Measurements from ENCODE around the gene HERPUD2. TPM values are rescaled to one million over a fixed set of nuclear protein-coding genes. Genes with fewer than 3 reads are reported as not detected.
"Not testable (repeated sequence)": the region's sequence is repeated elsewhere in the genome, so short reads cannot be mapped to it uniquely, and the experiment has no call there.

HERPUD2 gene
- total RNA-seq, 1 donor from 2014 or later = 33.6 TPM

DNA sequence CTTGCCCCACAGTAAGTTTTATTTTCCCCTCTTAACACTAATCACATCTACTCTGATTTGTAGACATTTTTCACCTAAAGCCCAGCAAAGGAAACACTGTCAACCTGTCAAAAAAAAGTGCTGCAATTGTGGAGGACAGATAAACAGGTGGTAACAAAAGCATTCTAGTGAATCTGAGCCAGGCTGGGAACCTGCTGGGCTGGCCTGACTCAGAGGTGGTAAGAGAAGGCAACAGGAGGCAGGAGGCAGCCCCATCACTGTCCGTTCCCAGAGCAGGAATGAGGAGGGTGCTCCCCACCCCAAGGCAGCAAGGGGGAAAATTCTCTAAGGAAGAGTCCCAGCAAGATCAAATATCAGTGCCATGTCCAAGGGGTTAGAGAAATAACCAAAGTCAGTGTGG lies 19.5 kb upstream of the HERPUD2 start:
- no peak for DNase-seq (ENCODE audit: low spot score)

DNA sequence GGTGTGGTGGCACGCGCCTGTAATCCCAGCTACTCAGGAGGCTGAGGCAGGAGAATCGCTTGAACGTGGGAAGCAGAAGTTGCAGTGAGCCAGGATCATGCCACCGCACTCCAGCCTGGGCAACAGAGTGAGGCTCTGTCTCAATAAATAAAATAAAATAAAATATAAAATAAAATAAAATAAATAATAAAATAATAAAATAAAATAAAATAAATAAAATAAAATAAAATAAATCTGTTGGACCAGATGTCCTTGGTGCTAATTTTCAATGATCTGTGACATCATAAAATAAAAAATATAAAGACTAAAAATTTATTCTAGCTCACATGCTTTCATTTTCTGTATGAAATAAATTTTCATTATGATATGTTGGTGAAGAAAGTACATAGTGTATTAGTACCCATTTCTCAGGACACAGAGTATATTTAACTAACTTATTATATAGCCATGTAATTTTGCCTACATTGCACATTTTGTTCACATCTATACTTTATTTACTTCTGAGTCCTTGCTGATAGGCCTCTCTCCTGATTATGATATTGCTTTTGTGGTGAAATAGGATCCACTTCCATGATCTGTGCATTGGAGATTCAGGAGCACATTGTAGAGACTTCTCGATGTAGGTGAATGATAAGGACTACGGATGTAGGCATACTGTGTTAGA lies 17.8 kb upstream of the HERPUD2 start:
- no peak for DNase-seq (ENCODE audit: low spot score)

DNA sequence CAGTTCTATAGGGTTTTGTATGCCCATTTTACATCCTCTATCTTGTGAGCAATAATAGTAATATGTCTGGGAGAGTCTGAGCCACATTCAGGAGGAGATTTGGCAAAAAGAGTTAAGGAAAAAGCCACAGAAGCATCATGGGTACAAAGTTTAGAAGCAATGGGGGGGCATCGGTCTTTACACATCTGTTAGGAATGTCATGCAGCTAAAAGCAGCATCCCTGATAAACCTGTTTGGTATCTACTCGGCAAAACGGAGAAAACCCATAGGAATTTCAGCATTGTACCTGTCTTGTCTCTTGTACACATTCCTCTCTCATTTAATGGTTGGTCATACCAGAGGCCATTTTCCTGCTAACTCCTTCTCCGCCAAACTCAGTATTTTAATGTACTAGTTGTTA lies 12.5 kb upstream of the HERPUD2 start:
- no peak for DNase-seq (ENCODE audit: low spot score)

DNA sequence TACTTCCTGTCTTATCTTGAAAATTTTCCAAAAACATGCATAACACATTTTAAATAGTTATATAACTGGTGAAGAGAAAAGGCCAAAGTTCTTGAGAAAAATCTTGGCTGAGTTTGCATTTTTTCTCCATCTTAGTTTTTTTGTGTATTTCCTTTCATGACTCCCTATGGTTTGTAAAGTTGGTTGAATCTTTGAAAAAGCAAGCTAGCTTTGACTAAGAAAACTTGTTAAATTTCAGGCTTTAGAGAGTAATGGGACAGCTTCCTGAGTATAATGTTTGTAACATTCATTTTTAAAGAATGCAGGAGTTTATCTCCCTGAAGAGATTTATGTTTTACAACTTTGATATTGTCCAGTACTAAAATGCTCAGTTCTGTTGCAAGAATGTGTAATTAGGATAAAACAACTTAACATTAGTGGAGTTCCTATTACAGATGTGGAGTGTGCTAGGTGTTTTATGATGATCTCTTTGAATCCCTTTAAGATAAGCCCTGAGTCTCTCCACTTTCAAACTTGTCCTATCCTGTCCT lies 11.1 kb upstream of the HERPUD2 start:
- no peak for DNase-seq (ENCODE audit: low spot score)

DNA sequence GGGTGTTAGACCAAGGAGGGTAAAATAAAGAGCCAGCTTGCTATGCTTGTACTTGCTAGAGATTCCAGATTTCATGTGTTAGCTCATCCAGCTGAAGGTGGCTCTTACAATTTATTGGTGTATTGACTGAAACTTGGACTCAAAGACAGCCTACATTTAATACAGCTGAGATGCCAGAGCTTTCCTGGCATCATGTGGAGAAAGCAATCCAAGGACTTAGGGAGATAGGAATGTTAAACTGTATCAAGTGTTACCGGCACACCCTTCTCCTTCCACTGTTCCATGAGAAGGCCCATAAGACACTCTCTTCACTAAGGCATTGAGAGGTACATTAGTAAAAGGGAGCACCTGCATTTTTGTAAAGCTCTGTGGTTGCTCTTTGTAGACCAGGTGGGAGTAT lies 9.3 kb upstream of the HERPUD2 start:
- no peak for DNase-seq (ENCODE audit: low spot score)

DNA sequence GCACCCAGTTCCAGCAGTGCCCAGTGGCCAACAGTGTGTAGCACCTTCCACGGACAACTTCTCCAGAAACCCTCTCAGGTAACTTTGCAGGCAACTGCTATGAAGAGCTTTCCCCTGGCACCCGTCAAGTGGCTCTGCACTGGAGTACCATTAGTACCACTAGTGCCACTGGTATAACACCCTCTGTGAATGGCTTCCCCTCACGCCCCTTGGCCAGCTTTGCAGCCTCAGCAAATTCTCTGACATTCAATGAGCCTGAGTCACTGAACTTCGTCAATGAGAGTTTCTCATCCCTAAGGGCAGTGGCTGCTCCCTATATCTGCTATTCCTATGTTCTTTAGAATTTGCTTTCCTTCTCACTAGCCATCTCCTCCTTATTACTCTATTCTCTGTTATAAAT lies 7.6 kb upstream of the HERPUD2 start:
- no peak for DNase-seq (ENCODE audit: low spot score)

DNA sequence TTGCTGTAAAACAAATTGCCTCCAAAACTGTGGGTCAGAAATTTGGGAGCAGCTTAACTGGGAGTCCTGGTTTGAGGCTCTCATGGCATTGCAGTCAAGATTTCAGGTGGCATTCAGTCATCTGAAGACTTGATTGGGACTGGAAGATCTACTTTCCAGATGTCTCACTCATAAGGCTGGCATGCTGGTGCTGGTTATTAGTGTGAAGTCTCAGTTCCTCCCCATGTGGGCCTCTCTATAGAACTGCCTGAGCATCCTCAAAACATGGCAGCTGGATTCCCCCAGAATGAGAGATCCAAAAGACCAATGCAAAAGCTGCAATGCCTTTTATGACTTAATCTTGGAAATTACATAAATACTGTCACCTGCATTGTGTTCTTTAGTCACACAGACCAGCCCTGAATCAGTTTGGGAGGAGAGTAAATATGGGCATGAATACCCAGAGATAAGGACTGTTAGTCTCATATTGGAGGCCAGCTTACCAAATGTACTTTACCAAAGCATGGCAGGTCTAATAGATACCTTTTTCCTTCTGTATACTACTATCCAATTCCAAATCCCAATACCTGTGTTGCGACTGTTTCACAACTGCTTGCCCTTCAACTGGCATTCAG lies 6.5 kb upstream of the HERPUD2 start:
- no peak for DNase-seq (ENCODE audit: low spot score)

DNA sequence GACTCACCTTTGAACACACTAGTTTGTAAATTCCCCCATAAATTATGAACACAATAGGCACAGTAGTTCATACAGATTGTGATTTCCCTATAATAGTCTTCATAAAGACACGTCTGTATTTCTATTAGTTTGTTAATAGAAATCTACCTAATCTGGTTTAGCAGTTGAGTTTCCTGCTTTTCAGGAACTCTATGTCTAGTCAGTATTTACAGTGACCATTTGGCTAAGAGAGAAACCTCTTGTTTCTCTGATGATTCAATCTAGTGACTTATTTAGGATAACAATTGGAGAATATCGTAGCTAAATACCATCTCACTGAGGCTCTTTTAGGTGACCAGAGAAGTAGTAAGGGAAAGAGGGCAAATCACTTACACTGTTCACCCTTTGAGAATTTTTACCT lies 5.9 kb upstream of the HERPUD2 start:
- DNase-seq (ENCODE audit: low spot score) = no peak

DNA sequence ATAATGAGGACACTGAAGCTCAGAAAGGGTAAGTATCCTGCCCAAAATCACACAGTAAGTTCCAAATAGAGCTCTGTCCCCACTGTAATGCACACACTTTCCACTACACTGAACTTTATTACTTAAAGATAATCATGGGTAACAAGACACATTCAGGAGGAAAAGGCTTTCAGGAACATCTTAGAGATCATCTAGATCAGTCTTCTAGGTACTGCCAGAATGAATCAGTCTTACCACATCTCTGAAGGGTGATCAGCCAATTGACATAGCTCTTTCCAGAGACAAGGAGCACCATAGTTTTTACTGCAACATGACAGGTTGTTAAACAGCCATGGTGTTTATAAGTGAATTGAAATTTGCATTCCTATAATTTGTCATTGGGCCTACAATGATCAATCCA lies 5.4 kb upstream of the HERPUD2 start:
- DNase-seq (ENCODE audit: low spot score) = no peak

DNA sequence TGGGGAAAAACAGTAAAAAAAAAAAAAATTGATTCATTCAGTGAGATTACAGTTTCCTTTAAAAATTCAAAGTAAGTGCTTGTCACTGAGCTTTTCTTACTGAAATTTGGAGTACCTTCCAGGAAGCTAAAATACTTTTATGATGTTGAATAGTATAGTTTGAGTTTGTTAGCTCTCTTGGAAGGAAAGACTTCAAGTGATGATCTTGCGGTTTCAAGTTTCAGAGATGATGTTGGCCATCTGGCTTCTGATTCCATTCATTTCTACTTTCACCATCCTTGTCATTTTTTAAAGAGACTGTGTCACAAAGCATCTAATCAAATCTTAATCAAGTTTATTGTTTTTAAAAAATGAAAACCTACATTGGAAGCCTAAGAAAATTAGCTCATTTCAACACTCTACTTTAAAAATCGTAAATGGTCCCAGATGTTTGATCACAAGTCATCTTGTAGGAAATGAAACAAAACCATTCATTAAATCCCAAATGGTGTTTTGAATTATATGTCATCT lies 4.9 kb upstream of the HERPUD2 start:
- DNase-seq (ENCODE audit: low spot score) = no peak

DNA sequence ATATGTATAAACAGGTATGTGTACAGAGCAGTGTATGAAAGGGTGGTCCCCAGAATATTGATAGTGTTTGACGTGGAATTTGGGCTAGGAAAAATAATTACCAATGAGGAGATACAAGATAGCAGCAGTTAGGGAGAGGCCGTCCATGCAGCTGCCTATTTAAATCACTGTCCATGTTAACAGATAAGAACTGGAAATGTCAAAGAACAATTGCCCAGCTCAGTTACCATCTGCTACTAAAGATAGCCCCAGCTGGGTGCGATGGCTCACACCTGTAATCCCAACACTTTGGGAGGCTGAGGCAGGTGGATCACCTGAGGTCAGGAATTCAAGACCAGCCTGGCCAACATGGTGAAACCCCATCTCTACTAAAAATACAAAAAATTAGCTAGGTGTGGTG lies 3.4 kb upstream of the HERPUD2 start:
- not testable (repeated sequence) for DNase-seq (ENCODE audit: low spot score)

DNA sequence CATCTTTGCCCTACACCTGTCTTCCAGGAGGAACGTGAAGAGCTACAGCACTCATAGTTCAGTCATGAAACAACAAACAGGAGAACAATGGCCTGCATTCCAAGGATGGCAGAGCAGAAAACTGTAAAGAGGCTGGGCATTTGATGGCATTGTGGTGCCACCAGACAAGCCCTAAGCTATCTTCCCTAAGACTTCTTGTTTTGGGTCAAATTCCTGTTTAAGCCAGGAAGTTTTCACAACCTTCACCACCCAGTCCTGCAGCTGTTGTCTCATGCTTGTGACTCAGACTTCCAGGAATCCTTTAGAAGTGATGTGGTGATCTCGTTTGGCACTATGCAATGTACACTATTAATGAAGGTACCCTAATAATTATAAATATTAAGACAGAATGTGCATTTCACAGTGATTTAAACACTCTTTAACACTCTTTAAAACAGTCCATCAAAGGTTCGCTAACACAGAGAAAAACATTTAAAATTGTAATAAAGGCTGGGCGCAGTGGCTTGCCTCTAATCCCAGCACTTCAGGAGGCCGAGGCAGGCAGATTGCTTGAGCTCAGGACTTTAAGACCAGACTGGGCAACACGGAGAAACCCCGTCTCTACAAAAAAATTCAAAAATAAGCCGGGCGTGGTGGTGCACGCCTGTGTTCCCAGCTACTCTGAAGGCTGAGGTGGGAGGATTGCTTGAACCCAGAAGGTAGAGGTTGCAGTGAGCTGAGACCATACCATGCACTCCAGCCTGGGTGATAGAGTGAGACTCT lies 2.7 kb upstream of the HERPUD2 start:
- no peak for DNase-seq (ENCODE audit: low spot score)

DNA sequence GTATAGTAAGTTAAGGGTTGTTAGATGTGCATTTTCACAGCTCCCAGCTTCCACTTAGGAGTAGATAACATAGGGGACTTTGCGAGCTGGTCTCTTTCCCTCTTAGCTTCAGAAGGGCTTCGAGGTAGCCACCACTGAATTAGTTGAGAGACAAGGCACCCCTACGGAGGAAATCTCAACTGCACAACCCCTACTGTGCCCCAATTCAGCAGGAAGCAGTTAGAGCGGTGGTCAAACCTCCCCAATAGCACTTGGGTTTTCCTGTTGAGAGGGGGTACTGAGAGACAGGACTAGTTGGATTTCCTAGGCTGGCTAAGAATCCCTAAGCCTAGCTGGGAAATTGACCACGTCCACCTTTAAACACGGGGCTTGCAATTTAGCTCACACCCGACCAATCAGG lies 1.1 kb upstream of the HERPUD2 start:
- no peak for DNase-seq (ENCODE audit: low spot score)

DNA sequence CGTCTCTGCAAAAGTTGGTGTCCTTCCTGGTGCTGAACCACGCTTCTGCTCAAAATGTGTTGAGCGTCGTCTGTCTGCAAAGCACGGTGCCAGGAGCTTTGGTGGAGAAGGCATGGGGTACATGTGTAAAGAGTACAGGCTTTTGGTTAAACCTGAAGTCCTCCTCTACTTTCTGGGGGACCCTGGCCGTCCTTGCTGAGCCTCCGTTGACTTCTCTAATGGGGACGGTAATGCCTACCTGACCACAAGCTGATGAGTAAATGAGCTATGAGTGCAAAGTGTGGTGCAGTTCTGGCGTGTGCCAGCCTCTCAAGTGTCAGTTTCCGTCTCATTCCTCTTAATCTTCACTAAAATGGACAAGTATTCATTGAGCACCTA lies 527 bp upstream of the HERPUD2 start:
- no peak for DNase-seq (ENCODE audit: low spot score)

DNA sequence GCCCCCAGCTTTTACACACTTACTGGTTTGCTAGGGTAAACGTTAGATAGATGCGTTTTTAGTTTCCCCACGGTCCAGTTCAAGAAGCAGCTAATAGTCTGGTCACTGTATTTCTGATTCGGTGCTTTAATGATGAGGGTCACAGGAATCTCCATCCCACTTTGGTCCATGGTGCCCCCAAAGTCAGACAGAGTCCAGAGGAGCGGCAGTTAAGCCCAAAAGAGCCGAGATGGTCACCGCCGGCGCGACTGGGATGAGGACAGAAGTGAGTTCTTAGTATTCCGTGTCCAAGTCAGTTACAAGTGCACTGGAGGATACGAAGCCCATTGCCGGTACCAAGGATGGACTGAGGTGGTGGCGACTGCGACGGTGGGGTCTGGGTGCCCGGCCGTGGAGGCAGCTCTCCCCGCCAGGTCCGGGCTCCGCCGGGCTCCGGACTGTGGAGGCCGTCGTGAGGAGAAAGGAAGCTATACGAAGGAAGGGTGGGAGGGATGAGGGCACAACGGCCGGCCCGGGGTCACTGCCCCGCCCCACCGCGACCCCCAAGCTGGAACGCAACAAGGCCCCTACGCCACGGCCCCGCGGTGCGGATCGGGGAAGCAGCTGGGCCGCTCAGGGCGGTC lies 663 bp downstream of the HERPUD2 start:
- DNase-seq (ENCODE audit: low spot score) = no peak

DNA sequence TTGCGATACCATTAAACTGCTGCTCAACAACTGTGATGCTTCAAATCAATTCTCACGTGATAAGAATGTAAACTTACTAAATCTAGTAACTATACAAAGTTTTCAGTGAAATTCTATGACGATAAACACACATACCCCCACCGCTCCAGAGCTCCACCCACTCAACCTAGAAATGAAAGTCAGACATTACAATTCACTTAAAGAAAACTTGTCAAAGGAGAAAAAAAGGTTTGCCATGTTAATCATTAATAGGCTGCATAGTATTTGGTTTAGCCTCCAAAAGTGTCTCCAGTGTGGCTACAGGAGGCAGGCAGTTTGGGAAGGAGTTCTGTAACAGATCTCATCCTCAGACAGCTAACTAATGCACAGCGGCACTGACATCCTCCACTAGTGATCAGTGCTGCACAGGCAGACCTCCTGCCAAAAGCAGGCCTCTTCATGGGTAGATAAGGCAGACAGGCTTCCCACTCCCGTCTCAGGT lies 3.1 kb downstream of the HERPUD2 start:
- no peak for DNase-seq (ENCODE audit: low spot score)

DNA sequence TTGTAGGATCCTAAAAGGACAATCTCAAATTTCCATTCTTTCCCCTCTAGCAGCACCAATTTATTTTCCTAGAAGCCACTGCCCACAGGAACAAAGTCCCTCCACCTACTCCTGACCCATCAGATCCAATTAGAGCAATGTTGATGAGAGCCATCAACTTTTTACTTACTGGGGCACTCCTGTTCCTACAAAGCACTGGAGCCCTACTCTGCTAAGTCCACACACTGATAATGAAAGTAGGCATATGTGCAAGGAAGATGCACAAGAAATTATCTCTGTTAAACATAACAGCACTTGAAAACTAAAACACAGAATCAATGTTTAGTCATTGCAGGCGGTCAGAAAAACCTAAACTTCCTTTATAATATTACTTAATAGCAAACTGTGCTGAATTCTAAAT lies 3.6 kb downstream of the HERPUD2 start:
- DNase-seq (ENCODE audit: low spot score) = no peak

DNA sequence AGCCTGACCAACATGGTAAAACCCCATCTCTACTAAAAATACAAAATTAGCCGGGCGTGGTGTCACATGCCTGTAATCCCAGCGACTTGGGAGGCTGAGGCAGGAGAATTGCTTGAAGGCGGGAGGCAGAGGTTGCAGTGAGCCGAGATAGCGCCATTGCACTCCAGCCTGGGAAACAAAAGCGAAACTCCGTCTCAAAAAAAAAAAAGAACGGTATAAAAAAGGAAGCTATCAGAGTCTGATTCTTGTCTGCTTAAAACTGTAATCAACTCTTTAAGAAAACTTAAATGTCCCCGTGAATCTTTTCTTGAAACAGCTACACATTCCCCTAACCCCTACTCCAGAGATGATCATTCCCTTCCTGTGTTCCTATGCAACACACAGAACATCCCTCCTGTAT lies 4.3 kb downstream of the HERPUD2 start:
- not testable (repeated sequence) for DNase-seq (ENCODE audit: low spot score)

DNA sequence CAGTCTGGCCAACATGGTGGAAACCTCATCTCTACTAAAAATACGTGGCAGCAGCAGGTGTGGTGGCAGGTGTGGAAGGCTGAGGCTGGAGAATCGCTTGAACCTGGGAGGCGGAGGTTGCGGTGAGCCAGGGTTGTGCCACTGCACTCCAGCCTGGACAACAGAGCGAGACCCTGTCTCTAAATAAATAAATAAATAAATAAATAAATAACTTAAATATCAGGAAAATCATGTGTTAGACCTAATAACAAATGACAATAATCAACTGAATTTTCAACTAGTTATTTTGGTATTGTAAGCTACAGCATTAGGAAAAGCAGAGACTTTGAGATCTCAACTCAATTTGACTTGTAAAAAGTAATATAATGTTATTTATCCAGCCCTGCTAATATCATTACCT lies 9.2 kb downstream of the HERPUD2 start:
- DNase-seq (ENCODE audit: low spot score) = no peak

DNA sequence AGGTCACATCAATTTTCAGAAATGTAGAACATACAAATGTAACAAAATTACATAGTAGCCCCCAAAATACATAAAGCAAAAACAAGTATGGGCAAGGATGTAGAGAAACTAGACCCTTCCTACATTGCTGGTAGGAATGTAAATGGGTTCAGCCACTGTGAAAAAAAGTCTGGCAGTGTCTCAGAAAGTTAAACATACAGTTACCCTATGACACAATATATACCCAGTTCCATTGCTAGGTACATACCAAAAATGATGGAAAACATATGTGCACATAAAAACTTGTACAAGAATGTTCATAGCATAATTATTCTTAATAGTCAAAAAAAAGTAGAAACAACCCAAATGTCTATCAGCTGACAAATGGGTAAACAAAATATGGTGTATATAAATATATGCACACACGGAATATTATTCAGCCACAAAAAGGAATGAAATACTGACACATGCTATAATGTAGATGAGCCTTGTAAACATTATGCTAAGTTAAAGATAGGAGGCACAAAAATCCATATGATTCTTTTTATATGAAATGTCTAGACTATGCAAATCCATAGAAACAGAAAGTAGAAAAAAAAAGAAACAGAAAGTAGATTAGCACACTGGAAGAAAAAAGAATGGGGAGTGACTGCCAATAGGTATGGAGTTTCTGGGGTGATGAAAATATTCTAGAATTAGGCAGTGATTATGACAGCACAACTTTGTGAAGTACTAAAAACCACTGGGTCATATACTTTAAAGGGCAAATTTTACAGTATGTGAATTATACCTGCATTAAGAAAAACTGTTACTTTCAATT lies 13.5 kb downstream of the HERPUD2 start:
- DNase-seq (ENCODE audit: low spot score) = no peak

DNA sequence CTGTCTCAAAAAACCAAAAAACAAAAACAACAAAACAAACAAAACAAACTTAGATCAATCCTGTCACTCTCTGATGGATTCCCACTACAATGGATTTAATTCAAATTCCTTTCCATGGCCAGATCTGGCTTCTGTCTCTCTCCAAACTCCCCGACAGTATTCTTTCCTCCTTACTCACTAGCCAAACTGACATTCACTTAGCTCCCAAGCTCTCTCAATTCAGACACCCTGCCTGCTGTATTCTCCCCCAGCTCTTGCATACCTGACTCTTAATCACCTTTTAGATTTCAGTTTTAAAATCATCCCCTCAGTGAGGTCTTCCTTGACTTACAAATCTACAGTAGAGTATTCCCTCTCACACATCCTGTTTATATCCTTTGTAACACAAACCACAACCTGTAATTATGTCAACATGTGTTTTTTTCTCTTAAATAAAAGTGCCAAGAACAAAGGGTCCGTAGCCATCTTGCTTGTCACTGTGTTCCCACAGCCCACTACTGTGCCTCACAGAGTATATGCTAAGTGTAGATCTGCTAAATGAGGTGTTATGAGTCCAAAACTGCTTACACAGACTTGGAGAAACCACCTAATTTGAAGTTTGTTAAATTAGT lies 14.4 kb downstream of the HERPUD2 start:
- no peak for DNase-seq (ENCODE audit: low spot score)
